ENCODE data around the gene NDUFS2. TPM values are rescaled to one million over a fixed set of nuclear protein-coding genes. Genes with fewer than 3 reads are reported as not detected.

NDUFS2 gene
- total RNA-seq (2014; rRNA removed; shearing (Covaris generic)) = 76.2 and 84.7 TPM in 2 replicates

DNA sequence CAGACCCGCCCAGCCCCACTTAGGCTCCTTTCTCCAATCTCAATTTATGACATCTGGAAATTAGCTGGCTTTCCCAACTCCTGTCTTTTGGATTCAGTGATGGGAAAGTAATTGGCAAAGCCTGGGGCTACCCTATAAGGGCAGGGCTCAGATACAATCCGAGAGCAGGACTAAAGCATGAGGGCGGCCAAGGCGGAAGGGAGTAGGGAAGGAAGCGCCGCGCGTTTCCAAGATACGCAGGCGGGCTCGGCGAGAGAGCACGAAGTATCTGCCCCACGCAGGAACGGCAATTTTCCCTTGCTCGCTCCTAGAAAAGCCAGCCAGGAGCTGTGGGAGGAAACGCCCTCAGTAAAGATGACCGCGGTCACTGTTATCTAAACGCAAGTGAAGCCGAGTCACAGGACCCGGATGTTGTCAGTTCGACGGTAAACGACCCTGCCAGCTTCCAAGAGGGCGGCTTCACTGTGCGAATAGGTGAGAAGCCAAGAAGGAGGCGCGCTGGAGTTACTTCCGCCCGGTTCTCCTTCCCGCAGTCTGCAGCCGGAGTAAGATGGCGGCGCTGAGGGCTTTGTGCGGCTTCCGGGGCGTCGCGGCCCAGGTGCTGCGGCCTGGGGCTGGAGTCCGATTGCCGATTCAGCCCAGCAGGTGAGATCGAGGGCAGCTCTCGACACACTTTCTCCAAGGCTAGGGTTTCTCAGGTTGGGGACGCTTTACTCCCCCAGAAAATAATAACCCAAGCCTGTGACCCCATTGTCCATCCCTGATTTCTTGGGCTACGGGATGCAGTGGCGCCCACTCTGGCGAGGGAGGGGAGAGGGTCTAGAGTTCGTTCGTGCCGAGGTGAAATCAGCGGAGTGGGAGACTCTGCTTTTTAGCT is at the start of gene NDUFS2:
NDUFS2 (plus strand) TSS at position 532 of the 877 bp plus-strand sequence; CDS start at position 551, 19 bp downstream.
- Histone ChIP-seq H3K27me3 (replicated peaks) (no peaks in the 10 kb centered on the region), H3K4me3 (peak within 1 kb of the TSS; percentile 64), H3K9me3 (replicated peaks) (no peaks in the 10 kb centered on the region), H3K36me3 (peaks cover 27% of the 10 kb centered on the region), H3K27ac (peak within 1 kb of the TSS; percentile 77), H3K4me1 (replicated peaks) (peaks cover 25% of the 10 kb centered on the region)
- peak; percentile 95 to 99 for DNase-seq (ENCODE audit: low read depth in 1 of 2, low spot score in 2 of 2)

DNA sequence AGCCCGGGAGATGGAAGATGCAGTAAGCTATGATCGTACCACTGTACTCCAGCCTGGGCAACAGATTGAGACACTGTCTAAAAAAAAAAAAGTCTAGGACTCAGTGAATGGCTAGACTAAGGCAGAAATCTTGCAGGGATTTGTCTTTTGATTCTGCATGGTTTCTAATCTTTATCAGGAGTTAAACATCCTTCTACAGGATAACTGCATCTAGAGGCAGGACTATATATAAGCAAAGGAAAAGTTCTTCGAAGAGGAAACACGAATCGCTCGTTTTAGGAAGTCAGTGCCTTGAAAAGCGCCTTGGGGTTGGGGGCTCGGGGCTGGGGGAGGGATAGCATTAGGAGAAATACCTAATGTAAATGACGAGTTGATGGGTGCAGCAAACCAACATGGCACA is 49.0 kb upstream of the NDUFS2 start:
- Histone ChIP-seq H3K27ac (peak overlapping the region; percentile 93), H3K36me3 (peaks cover 27% of the 10 kb centered on the region), H3K27me3 (replicated peaks) (no peaks in the 10 kb centered on the region)

DNA sequence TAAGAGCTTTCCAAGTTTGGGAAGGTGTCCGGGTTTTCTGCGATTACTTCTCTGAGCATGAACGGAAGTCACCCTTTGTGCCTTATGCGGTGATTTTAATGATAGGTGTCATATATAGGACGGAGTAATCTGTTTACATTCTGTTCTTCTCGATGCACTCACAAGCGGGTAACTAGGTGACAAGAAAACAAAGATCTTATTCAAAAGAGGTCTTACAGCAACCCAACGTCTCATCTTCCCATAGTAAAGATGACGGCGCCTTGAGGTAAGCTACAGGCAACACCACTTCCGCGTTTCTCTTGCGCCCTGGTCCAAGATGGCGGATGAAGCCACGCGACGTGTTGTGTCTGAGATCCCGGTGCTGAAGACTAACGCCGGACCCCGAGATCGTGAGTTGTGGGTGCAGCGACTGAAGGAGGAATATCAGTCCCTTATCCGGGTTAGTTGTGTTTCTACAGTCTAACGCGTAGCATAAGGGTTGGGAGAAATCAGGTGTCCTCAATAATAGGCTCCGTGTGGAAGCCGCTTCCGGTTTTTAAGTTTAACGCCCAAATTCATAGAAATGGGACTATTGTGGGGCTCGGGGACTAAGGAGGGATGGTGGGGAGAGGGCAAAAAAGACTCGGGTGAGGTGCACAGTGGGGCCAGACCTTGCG is 48.4 kb upstream of the NDUFS2 start, which contains the start of gene UFC1:
UFC1 (plus strand) TSS at position 297 of the 656 bp plus-strand sequence; CDS start at position 317, 20 bp downstream.
- Histone ChIP-seq H3K9me3 (replicated peaks) (no peaks in the 10 kb centered on the region), H3K4me1 (replicated peaks) (peaks cover 9% of the 10 kb centered on the region), H3K27ac (peak within 1 kb of the TSS; percentile 93), H3K36me3 (peaks cover 33% of the 10 kb centered on the region), H3K4me3 (peak within 1 kb of the TSS; percentile 59), H3K27me3 (replicated peaks) (no peaks in the 10 kb centered on the region)
- DNase-seq (ENCODE audit: low read depth in 1 of 2, low spot score in 2 of 2) = peak; percentile 85 to 91

More for the DNA sequence above, 49.0 kb upstream of the NDUFS2 start:
- Histone ChIP-seq H3K9me3 (replicated peaks) (no peaks in the 10 kb centered on the region), H3K4me3 (peak overlapping the region; percentile 59), H3K4me1 (replicated peaks) (peaks cover 6% of the 10 kb centered on the region)
- no peak for DNase-seq (ENCODE audit: low read depth in 1 of 2, low spot score in 2 of 2)

DNA sequence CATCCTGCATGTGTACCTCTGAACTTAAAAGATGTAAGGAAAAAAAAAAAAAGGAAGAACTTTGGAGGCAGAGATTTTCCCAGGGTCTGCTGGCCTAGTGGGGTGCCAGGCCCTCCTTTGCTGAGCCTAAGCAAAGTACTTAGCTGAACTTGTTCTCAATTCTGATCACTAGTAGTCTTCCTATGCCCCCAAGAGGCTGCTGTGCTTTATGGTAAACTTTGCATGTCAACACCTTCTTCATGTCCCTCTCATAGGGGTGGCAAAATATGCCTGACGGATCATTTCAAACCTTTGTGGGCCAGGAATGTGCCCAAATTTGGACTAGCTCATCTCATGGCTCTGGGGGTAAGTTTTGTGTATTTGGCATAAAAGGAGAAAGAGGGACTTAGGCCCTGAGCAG is 44.3 kb upstream of the NDUFS2 start:
- H3K4me1 ChIP-seq (replicated peaks) = peaks cover 23% of the 10 kb centered on the region
- H3K27me3 ChIP-seq (replicated peaks) = no peaks in the 10 kb centered on the region
- H3K27ac ChIP-seq = no peak overlapping the region
- H3K36me3 ChIP-seq = peaks cover 61% of the 10 kb centered on the region
- DNase-seq (ENCODE audit: low read depth in 1 of 2, low spot score in 2 of 2) = no peak
- H3K4me3 ChIP-seq = no peak overlapping the region
- no peaks in the 10 kb centered on the region for H3K9me3 ChIP-seq (replicated peaks)

DNA sequence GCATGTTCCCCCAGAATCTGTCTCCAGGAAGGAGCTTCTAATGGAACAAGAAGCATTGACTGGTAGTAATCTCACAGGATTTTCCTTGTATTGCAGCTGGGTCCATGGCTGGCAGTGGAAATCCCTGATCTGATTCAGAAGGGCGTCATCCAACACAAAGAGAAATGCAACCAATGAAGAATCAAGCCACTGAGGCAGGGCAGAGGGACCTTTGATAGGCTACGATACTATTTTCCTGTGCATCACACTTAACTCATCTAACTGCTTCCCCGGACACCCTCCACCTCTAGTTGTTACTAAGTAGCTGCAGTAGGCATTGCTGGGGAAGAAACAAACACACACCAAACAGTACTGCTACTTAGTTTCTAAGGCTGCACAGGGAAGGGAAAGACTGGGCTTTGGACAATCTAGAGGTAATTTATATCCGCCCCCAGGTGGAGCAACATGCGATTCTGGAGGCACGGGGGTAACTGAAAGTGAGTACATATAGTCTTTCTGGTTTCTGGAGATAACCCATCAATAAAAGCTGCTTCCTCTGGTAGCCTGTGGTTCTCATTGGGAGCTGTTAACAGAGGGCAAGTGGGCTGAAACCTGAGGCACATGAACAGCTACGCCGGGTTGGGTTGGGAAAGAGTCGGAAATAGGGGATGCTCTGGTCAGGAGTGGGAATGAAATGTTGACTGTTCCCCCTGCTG is 43.7 kb upstream of the NDUFS2 start:
- peak overlapping the region; percentile 70 for H3K27ac ChIP-seq
- peaks cover 23% of the 10 kb centered on the region for H3K4me1 ChIP-seq (replicated peaks)
- H3K4me3 ChIP-seq = peak overlapping the region; percentile 67; the same call in 1 of the 2 replicates

DNA sequence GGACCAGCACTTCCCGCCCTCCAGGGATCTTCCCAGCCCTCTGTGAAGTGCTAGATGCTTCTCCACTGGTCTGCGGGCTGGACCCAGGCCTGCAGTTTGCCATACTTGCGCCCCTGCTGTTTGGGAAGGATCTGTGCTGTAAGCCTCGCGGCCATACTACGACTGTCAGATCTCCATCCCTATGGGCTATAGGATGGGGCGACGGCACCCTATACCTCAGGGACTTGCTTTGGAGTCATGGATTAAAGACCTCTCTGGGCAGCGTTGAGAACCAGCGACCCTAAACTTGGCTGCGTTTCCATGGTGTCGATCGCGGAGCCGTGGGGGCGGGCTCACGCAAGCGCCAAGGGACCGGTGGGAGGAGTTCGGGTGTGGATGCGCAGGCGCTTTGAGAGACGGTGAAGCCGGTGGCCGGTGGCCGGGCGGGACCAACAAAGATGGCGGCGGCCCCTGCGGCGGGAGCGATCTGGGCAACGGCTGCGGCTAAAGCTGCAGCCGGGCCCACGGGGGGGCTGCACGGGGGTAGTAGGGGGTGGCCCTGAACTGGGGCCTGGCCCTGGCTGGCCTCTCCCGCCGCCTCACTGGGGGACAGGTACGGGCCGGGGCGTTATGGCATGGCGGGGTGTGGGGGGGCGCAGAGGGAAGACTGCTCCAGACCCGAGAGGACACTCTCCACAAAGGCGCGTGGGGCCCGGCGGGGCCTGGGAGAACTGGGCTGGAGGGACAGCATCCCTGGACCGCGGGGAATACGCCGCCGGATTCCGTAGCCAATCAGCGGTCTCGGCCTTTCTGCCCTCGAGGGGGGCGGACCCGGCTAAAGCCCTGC is 42.9 kb upstream of the NDUFS2 start, which contains the start of gene USP21:
USP21 (plus strand) TSS at position 414 of the 826 bp plus-strand sequence. CDS start 1,141 bp downstream, outside the sequence.
- H3K27me3 ChIP-seq (replicated peaks) = no peaks in the 10 kb centered on the region
- H3K4me3 ChIP-seq = peak within 1 kb of the TSS; percentile 67
- peaks cover 22% of the 10 kb centered on the region for H3K4me1 ChIP-seq (replicated peaks)
- peak within 1 kb of the TSS; percentile 70 for H3K27ac ChIP-seq
- peak; percentile 82 to 94 for DNase-seq (ENCODE audit: low read depth in 1 of 2, low spot score in 2 of 2)
- H3K9me3 ChIP-seq (replicated peaks) = no peaks in the 10 kb centered on the region
- H3K36me3 ChIP-seq = peaks cover 69% of the 10 kb centered on the region

More for the DNA sequence above, 43.7 kb upstream of the NDUFS2 start:
- Histone ChIP-seq H3K9me3 (replicated peaks) (no peaks in the 10 kb centered on the region), H3K27me3 (replicated peaks) (no peaks in the 10 kb centered on the region), H3K36me3 (peaks cover 66% of the 10 kb centered on the region)
- no peak for DNase-seq (ENCODE audit: low read depth in 1 of 2, low spot score in 2 of 2)

DNA sequence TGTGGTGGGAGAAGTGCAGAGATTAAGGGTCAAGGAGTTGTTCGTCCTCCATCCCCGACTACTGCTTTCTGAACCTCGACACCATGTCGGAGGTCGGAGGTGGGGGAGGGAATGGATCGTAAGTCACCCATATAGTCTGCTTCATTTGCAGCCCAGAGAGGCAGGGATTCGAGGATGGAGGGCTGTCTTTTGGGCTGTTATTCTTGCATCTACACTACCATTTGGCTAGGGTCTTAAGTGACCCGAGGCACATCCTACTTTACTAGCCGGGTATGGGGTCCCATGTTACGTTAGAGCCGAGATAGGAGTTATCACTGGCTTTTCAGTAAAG is 42.3 kb upstream of the NDUFS2 start:
- Histone ChIP-seq H3K4me3 (peak overlapping the region; percentile 67), H3K27me3 (replicated peaks) (no peaks in the 10 kb centered on the region), H3K9me3 (replicated peaks) (no peaks in the 10 kb centered on the region), H3K4me1 (replicated peaks) (peaks cover 17% of the 10 kb centered on the region), H3K27ac (peak overlapping the region; percentile 70), H3K36me3 (peaks cover 74% of the 10 kb centered on the region)
- no peak for DNase-seq (ENCODE audit: low read depth in 1 of 2, low spot score in 2 of 2)

DNA sequence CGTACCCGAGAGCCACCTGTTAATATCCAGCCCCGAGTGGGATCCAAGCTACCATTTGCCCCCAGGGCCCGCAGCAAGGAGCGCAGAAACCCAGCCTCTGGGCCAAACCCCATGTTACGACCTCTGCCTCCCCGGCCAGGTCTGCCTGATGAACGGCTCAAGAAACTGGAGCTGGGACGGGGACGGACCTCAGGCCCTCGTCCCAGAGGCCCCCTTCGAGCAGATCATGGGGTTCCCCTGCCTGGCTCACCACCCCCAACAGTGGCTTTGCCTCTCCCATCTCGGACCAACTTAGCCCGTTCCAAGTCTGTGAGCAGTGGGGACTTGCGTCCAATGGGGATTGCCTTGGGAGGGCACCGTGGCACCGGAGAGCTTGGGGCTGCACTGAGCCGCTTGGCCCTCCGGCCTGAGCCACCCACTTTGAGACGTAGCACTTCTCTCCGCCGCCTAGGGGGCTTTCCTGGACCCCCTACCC is 41.5 kb upstream of the NDUFS2 start:
- Histone ChIP-seq H3K27ac (no peak overlapping the region), H3K36me3 (peaks cover 69% of the 10 kb centered on the region), H3K9me3 (replicated peaks) (no peaks in the 10 kb centered on the region), H3K27me3 (replicated peaks) (no peaks in the 10 kb centered on the region), H3K4me3 (no peak overlapping the region), H3K4me1 (replicated peaks) (peaks cover 23% of the 10 kb centered on the region)
- no peak for DNase-seq (ENCODE audit: low read depth in 1 of 2, low spot score in 2 of 2)

DNA sequence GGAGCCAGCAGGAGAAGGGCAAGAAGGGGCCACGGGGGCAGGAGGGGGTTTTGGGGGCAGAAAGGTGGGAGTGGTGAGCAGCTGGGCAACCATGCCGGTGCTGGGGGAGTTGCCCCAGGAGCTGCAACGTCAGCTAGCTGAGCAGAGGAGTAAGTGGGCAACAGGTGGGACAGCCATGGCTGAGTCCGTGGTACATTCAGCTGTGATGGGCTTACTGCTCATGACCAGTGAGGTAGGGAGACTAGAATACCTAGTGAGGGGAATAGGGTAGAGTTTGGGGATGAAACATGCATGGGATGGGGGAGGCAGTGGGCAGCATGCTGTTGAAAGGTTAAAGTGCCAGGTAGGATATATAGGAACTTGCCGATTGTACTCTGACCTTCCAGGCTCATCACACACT is 40.5 kb upstream of the NDUFS2 start:
- H3K27me3 ChIP-seq (replicated peaks) = no peaks in the 10 kb centered on the region
- H3K9me3 ChIP-seq (replicated peaks) = no peaks in the 10 kb centered on the region
- DNase-seq (ENCODE audit: low read depth in 1 of 2, low spot score in 2 of 2) = no peak
- no peak overlapping the region for H3K27ac ChIP-seq
- peaks cover 26% of the 10 kb centered on the region for H3K4me1 ChIP-seq (replicated peaks)
- peaks cover 66% of the 10 kb centered on the region for H3K36me3 ChIP-seq
- H3K4me3 ChIP-seq = no peak overlapping the region

DNA sequence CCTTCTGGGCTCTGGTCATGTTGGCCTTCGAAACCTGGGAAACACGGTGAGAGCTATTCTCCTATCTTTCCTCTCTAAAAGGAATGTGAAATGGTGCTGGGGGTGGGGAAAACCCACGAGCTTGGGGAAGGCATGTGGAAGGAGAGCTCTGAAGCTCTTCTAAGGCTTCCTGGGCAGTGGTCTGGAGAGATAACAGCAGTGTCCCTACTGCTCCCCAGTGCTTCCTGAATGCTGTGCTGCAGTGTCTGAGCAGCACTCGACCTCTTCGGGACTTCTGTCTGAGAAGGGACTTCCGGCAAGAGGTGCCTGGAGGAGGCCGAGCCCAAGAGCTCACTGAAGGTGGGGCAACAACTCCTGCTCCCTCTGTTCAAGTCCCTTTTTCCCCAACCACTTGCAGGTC is 40.1 kb upstream of the NDUFS2 start:
- Histone ChIP-seq H3K4me1 (replicated peaks) (peaks cover 29% of the 10 kb centered on the region), H3K36me3 (peaks cover 62% of the 10 kb centered on the region), H3K27me3 (replicated peaks) (no peaks in the 10 kb centered on the region), H3K9me3 (replicated peaks) (no peaks in the 10 kb centered on the region), H3K27ac (no peak overlapping the region), H3K4me3 (no peak overlapping the region)
- no peak for DNase-seq (ENCODE audit: low read depth in 1 of 2, low spot score in 2 of 2)

DNA sequence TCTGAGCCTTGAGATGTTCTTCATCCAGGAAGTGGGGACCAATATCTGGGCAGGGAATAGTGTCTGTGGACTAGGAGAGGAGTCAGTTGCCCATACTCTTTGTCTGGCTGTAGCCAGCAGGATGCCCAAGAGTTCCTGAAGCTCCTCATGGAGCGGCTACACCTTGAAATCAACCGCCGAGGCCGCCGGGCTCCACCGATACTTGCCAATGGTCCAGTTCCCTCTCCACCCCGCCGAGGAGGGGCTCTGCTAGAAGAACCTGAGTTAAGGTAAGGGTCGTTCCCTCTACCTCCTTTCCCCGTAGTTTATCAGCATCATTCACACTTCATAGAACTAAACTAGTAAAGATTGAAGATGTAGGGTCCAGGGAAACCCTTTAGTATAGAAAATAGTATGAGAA is 39.4 kb upstream of the NDUFS2 start:
- Histone ChIP-seq H3K9me3 (replicated peaks) (no peaks in the 10 kb centered on the region), H3K27me3 (replicated peaks) (no peaks in the 10 kb centered on the region), H3K4me1 (replicated peaks) (peaks cover 31% of the 10 kb centered on the region), H3K27ac (no peak overlapping the region), H3K4me3 (no peak overlapping the region), H3K36me3 (peaks cover 54% of the 10 kb centered on the region)
- DNase-seq (ENCODE audit: low read depth in 1 of 2, low spot score in 2 of 2) = no peak

DNA sequence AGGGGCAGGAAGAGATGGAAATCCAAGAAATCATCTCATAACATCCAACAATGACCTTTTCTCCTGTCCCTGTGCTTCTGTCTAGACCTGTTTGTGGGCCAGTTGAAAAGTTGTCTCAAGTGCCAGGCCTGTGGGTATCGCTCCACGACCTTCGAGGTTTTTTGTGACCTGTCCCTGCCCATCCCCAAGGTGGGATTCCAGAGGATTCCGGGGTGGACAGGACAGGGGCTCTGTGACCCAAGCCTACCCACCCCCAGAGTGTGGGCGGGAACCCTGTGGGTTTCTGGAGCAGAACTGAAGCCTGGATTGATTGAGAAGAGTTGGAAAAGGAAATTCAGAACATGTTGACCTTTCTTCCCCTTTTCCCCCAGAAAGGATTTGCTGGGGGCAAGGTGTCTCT is 38.4 kb upstream of the NDUFS2 start:
- H3K27ac ChIP-seq = no peak overlapping the region
- no peaks in the 10 kb centered on the region for H3K27me3 ChIP-seq (replicated peaks)
- DNase-seq (ENCODE audit: low read depth in 1 of 2, low spot score in 2 of 2) = no peak
- peaks cover 28% of the 10 kb centered on the region for H3K4me1 ChIP-seq (replicated peaks)
- H3K9me3 ChIP-seq (replicated peaks) = no peaks in the 10 kb centered on the region
- peaks cover 44% of the 10 kb centered on the region for H3K36me3 ChIP-seq
- no peak overlapping the region for H3K4me3 ChIP-seq

Data from SJSA1 (cell line).